H9 (cell line): Measurements from ENCODE around the gene SCG2. TPM values are rescaled to one million over a fixed set of nuclear protein-coding genes. Genes with fewer than 3 reads are reported as not detected.

ENCODE experiments used
- DNase-seq: peaks from one replicate; pipeline ENCODE4 v3.0.0-alpha.2; 2017
- H2AFZ ChIP-seq: one replicate; pipeline ENCODE4 v1.6.1; 2013; ENCODE audit warnings: mild to moderate bottlenecking, low read length, control low read depth, moderate library complexity
- H2AK5ac ChIP-seq: 2 replicates; pipeline ENCODE4 v1.6.1; 2013; ENCODE audit warnings: low read length, control low read depth, mixed read lengths; ENCODE audit not compliant: insufficient read length
- H2BK120ac ChIP-seq: one replicate; pipeline ENCODE4 v1.6.1; 2013; ENCODE audit warnings: low read depth, mild to moderate bottlenecking, low read length, control low read depth, inconsistent platforms; ENCODE audit not compliant: poor library complexity, severe bottlenecking
- H2BK12ac ChIP-seq: 2 replicates; pipeline ENCODE4 v1.6.1; 2013; ENCODE audit warnings: low read length, control low read depth, mixed read lengths, low read depth; ENCODE audit not compliant: insufficient read length
- H2BK15ac ChIP-seq: 2 replicates; pipeline ENCODE4 v1.6.1; 2013; ENCODE audit warnings: low read depth, low read length, control low read depth
- H2BK20ac ChIP-seq: one replicate; pipeline ENCODE4 v1.6.1; 2013; ENCODE audit warnings: low read depth, mild to moderate bottlenecking, low read length, control low read depth, inconsistent platforms; ENCODE audit not compliant: poor library complexity, severe bottlenecking
- H2BK5ac ChIP-seq: 2 replicates; pipeline ENCODE4 v1.6.1; 2013; ENCODE audit warnings: low read length, control low read depth, mixed read lengths; ENCODE audit not compliant: insufficient read length
- H3K14ac ChIP-seq: 2 replicates; pipeline ENCODE4 v1.6.1; 2013; ENCODE audit warnings: low read length, control low read depth; ENCODE audit not compliant: insufficient read depth
- H3K18ac ChIP-seq: 2 replicates; pipeline ENCODE4 v1.6.1; 2013; ENCODE audit warnings: low read depth, mild to moderate bottlenecking, mixed read lengths, low read length, control low read depth; ENCODE audit not compliant: insufficient read length
- H3K23ac ChIP-seq: 2 replicates; pipeline ENCODE4 v1.6.1; 2013; ENCODE audit warnings: low read length, control low read depth, mixed read lengths, low read depth; ENCODE audit not compliant: insufficient read length
- H3K23me2 ChIP-seq: 2 replicates; pipeline ENCODE4 v1.6.1; 2013; ENCODE audit warnings: low read depth, mild to moderate bottlenecking, mixed read lengths, low read length, control low read depth; ENCODE audit not compliant: insufficient read length, poor library complexity, severe bottlenecking
- H3K27ac ChIP-seq: 2 replicates; pipeline ENCODE4 v1.5.1; 2013; ENCODE audit warnings: low read length, control low read depth, mixed read lengths, low read depth; ENCODE audit not compliant: insufficient read length
- H3K27me3 ChIP-seq: 2 replicates; pipeline ENCODE4 v1.6.1; 2013; ENCODE audit warnings: low read length, control low read depth, inconsistent platforms; ENCODE audit not compliant: insufficient read depth
- H3K4ac ChIP-seq: 2 replicates; pipeline ENCODE4 v1.6.1; 2013; ENCODE audit warnings: low read depth, mild to moderate bottlenecking, control low read depth, inconsistent platforms, low read length, moderate library complexity
- H3K4me1 ChIP-seq: 2 replicates; pipeline ENCODE4 v1.6.1; 2013; ENCODE audit warnings: low read length, control low read depth, inconsistent platforms; ENCODE audit not compliant: insufficient read depth
- H3K4me2 ChIP-seq: 2 replicates; pipeline ENCODE4 v1.6.1; 2013; ENCODE audit warnings: low read length, control low read depth, mixed read lengths; ENCODE audit not compliant: insufficient read length, insufficient read depth
- H3K56ac ChIP-seq: 2 replicates; pipeline ENCODE4 v1.6.1; 2013; ENCODE audit warnings: low read depth, mild to moderate bottlenecking, mixed read lengths, low read length, control low read depth; ENCODE audit not compliant: insufficient read length
- H3K79me1 ChIP-seq: 2 replicates; pipeline ENCODE4 v1.6.1; 2013; ENCODE audit warnings: low read depth, mild to moderate bottlenecking, moderate library complexity, low read length, control low read depth, inconsistent platforms; ENCODE audit not compliant: insufficient read depth, poor library complexity, severe bottlenecking
- H3K79me2 ChIP-seq: 2 replicates; pipeline ENCODE4 v1.6.1; 2013; ENCODE audit warnings: low read length, control low read depth, inconsistent platforms; ENCODE audit not compliant: insufficient read depth
- H3K9ac ChIP-seq: 2 replicates; pipeline ENCODE4 v1.6.1; 2013; ENCODE audit warnings: low read length, control low read depth, mixed read lengths; ENCODE audit not compliant: insufficient read length; ENCODE audit errors: extremely low read depth
- H3K9me3 ChIP-seq: one replicate; pipeline ENCODE4 v1.6.1; 2013; ENCODE audit warnings: low read depth, low read length, inconsistent platforms; ENCODE audit not compliant: control insufficient read depth
- H3T11ph ChIP-seq: one replicate; pipeline ENCODE4 v1.6.1; 2013; ENCODE audit warnings: mild to moderate bottlenecking, low read length, control low read depth, inconsistent platforms
- H4K20me1 ChIP-seq: one replicate; pipeline ENCODE4 v1.6.1; 2013; ENCODE audit not compliant: control insufficient read depth, insufficient read length, insufficient read depth
- H4K5ac ChIP-seq: 2 replicates; pipeline ENCODE4 v1.6.1; 2013; ENCODE audit warnings: low read depth, mild to moderate bottlenecking, mixed read lengths, low read length, control low read depth; ENCODE audit not compliant: insufficient read length
- H4K8ac ChIP-seq: replicated peaks from 2 replicates; pipeline ENCODE4 v1.6.1; 2013; ENCODE audit warnings: low read length, control low read depth, mixed read lengths, low read depth; ENCODE audit not compliant: insufficient read length
- H4K91ac ChIP-seq: 2 replicates; pipeline ENCODE4 v1.6.1; 2013; ENCODE audit warnings: low read depth, mild to moderate bottlenecking, moderate library complexity, mixed read lengths, low read length, control low read depth; ENCODE audit not compliant: insufficient read length
- H3K27ac Mint-ChIP-seq, 3 experiments: 2 replicates in 2 of 3; 3 replicates in 1 of 3; pipeline ENCODE4 v1.8.0; 2020 to 2021; ENCODE audit warnings: mixed read lengths in 3 of 3, mild to moderate bottlenecking in 1 of 3, moderate library complexity in 1 of 3
- H3K27me3 Mint-ChIP-seq: 2 replicates; pipeline ENCODE4 v1.8.0; 2021; ENCODE audit warnings: low read depth, mild to moderate bottlenecking, moderate library complexity, mixed read lengths
- H3K36me3 Mint-ChIP-seq, 3 experiments: 2 replicates in 2 of 3; 3 replicates in 1 of 3; pipeline ENCODE4 v1.8.0; 2020 to 2021; ENCODE audit warnings: low read depth in 3 of 3, mixed read lengths in 3 of 3; ENCODE audit not compliant: insufficient read depth in 1 of 3
- H3K4me1 Mint-ChIP-seq, 2 experiments: 2 replicates each; pipeline ENCODE4 v1.8.0; 2020; ENCODE audit warnings: mixed read lengths in 2 of 2
- H3K4me3 Mint-ChIP-seq, 2 experiments: 2 replicates in 1 of 2; 3 replicates in 1 of 2; pipeline ENCODE4 v1.8.0; 2020 to 2021; ENCODE audit warnings: mild to moderate bottlenecking in 2 of 2, mixed read lengths in 2 of 2, moderate library complexity in 1 of 2
- H3K9me3 Mint-ChIP-seq, 2 experiments: 2 replicates in 1 of 2; 3 replicates in 1 of 2; pipeline ENCODE4 v1.8.0; 2020; ENCODE audit warnings: mild to moderate bottlenecking in 2 of 2, mixed read lengths in 2 of 2, moderate library complexity in 1 of 2
- CTCF ChIP-seq: fragments of 200-600 bp; sonication (generic); conservative IDR thresholded peaks from 3 replicates; pipeline ENCODE4 v1.8.0; 2021; ENCODE audit warnings: antibody characterized with exemption, mild to moderate bottlenecking
- total RNA-seq: library from RNA; stranded (reverse); gene quantifications from 2 replicates; pipeline ENCODE4 v1.2.1, GENCODE V29; 2021

SCG2 gene
- total RNA-seq, 1 experiment from 2014 or later, result 4.4 TPM

GRCh38 chr2:223597076-223597475 lies 5.1 kb downstream of the SCG2 start:
- Mint-ChIP-seq H3K4me1 (no peaks in the 10 kb centered on the region), H3K9me3 (no peaks in the 10 kb centered on the region), H3K27ac (no peak overlapping the region), H3K4me3 (no peak overlapping the region), H3K27me3 (no peaks in the 10 kb centered on the region), H3K36me3 (peaks cover 0 to 8% (median 6%) of the 10 kb centered on the region in 3 experiments; a peak in 4 of 7 replicates)
- Histone ChIP-seq H3K27me3 (no peaks in the 10 kb centered on the region), H3K23me2 (no peaks in the 10 kb centered on the region), H3K79me2 (no peaks in the 10 kb centered on the region), H3K56ac (no peak overlapping the region), H4K20me1 (no peaks in the 10 kb centered on the region), H3K27ac (no peak overlapping the region), H3T11ph (no peak overlapping the region), H2BK5ac (no peak overlapping the region), H3K4ac (no peak overlapping the region), H3K9ac (no peak overlapping the region), H3K23ac (no peak overlapping the region), H3K14ac (no peak overlapping the region), H3K18ac (no peak overlapping the region), H2BK15ac (no peak overlapping the region), H2BK120ac (no peak overlapping the region), H4K91ac (no peak overlapping the region), H3K4me2 (no peak overlapping the region), H3K9me3 (no peaks in the 10 kb centered on the region), H2BK12ac (no peak overlapping the region), H3K4me1 (no peaks in the 10 kb centered on the region), H4K8ac (no peak overlapping the region), H2AK5ac (no peak overlapping the region), H2BK20ac (no peak overlapping the region), H4K5ac (no peak overlapping the region), H3K79me1 (no peaks in the 10 kb centered on the region), H2AFZ (no peak overlapping the region)
- DNase-seq, result no peak
- no peak for TF ChIP-seq CTCF
